CD1c-positive myeloid dendritic cell (primary cell): ENCODE results near the gene PKDREJ.
A peak's percentile ranks its signal among the peaks of the same experiment; 100 is the strongest.

Source experiments
- DNase-seq: peaks from one replicate; pipeline ENCODE4 v3.0.0-alpha.2; 2016; ENCODE audit errors: extremely low spot score

Gene PKDREJ

DNA sequence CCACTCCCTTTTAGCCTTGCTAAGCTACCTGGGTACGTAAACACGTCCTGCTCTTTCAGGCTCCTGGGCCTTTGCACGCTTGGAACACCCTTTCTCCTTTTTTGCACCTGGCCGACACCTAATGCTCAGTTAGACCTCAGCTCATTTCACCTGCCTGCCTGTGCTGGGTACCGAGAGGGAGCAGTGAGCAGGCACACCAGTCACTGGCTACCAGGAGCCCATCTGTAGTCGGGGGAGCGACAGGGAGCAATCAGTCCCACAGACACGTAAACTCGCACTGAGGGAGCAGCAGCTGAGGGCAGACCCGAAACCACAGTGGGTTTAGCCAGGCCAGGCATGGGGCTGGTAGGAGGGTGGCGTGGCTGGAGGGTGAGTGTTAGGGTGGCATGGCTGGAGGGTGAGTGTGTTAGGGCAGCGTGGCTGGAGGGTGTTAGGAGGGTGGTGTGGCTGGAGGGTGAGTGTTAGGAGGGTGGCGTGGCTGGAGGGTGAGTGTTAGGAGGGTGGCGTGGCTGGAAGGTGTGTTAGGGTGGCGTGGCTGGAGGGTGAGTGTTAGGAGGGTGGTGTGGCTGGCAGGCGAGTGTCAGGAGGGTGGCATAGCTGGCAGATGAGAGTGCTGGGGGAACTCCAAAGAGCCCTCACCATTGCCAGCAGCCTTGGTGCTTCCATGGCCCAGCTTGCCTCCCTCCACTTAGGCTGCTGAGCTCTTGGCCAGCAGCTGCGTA lies 27.1 kb upstream of the PKDREJ start:
- DNase-seq: no peak

- DNase-seq: no peak
Measured at GRCh38 chr22:46289244-46289891, 26.2 kb upstream of the PKDREJ start.

- DNase-seq: no peak
Measured at GRCh38 chr22:46288846-46289243, 25.7 kb upstream of the PKDREJ start.

GRCh38 chr22:46287873-46288751 lies 25.0 kb upstream of the PKDREJ start:
- DNase-seq: peak; percentile 4

- DNase-seq: no peak
Measured at GRCh38 chr22:46286941-46287872, 24.1 kb upstream of the PKDREJ start.

DNA sequence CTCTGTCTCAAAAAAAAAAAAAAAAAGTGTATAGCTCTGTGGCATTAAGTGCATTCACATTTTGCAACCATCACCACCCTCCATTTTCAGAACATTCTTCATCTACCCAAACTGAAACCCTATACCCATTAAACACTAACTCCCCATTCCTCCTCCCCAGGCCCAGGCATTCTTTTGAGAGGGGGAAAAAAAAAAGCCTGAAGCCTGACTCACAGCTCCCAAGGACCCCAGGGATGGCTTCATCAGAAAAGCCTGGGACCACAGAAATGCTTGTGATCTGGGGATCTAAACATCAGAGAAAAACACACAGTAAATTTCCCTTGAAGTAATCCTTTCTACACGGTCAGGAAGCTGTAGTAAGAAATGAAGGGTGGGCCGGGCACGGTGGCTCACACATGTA lies 22.9 kb upstream of the PKDREJ start:
- DNase-seq: no peak

- no peak for DNase-seq
Measured at GRCh38 chr22:46281866-46282678, 18.9 kb upstream of the PKDREJ start.

GRCh38 chr22:46280999-46281623 lies 18.0 kb upstream of the PKDREJ start:
- no peak for DNase-seq

- DNase-seq: no peak
Measured at GRCh38 chr22:46280063-46280817, 17.1 kb upstream of the PKDREJ start.

- DNase-seq: no peak
Measured at GRCh38 chr22:46278656-46279645, 15.8 kb upstream of the PKDREJ start.

- DNase-seq: no peak
Measured at GRCh38 chr22:46276563-46276962, 13.4 kb upstream of the PKDREJ start.

DNA sequence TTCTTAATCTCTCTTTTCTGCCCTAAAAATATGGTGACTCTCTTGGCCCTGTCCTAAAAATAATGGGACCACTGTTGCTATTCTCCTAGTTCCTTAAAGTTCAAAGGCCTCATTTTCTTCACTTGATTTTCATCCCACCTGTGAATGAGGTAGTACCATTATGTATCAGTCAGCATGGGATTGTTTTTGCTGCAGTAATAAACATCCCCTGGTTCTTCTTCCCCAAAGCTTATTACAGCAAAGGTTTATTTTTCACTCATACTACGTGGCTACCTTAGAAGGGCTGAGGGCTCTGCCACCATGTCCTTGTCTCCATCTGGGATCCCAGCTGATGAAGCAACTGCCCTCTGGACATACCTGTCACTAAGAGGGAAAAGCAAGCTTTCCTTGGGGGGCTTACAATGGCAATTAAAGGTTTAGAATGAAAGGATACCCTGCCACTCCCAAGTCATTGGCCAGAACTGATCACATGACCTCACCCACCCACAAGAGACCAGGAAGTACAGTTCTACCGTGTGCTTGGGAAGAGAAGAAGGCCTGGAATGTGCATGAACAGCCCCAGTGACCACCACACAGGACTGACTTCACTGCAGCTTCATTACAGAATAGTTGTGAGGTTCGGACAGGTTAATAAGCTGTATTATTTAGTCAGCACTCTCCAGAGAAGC lies 12.4 kb upstream of the PKDREJ start:
- no peak for DNase-seq

- no peak for DNase-seq
Measured at GRCh38 chr22:46274381-46274780, 11.2 kb upstream of the PKDREJ start.

DNA sequence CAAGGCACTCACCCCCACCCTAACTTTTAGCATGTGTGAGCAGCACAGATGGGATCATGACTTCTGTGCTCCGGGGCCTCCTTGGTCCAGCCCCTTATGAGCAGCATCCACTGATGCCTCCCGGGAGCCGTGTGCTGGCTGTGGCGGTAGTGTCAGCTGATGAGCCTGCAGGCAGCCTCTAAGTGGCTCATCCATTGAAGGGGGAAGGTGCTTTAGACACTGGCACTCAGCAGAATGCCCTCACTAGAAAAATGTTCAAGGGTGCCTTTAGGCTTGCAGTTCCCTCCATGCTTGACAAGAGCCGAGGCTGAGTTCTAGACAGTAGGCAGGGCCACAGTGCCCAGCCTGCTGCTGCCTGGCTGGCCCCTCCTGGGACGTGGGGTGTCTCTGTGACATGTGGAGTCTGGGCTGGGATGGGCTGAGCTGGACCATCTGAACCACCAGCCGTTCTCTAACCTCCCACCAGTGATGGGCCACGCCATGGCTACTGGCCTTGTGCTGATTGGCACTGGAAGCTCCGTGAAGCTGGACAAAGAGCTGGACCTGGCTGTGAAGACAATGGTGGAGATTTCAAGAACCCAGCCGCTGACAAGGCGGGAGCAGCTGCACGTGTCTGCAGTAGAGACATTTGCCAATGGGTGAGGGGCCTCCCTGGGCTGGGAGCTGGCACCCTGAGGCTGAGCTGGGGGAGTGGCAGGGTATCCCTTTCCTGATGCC lies 10.4 kb upstream of the PKDREJ start:
- DNase-seq: no peak

DNA sequence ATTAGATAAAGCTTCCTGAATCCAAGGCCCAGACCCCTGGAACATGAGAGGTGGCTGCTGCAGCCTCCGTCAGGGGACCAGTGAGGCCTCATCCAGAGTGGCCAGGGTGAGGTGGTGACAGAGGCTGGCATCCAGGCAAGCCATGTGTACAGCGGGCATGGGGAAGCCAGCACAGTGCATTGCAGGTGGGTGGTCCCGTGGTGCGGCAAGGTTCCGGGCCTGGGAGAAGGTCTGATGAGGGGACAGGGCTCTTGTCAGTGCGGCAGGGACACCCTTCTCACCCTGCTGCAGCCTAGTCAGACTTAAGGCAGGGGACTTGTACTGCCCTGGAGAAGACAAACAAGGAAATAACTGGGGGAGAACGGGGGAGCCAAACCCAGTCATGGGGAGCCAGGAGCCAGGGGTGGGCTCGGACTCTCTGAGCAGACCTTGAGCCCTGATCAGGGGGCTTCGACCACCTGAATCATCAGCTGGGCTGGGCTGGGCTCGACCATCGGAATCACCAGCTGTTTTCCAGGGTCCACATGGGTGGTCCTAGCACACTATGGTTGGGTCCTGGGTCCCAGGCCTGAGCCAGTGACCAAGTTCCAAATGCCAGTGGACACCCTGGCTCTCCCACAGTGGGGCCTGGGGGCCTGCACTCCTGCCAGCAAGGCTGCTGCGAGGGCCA lies 9.8 kb upstream of the PKDREJ start:
- DNase-seq: no peak

GRCh38 chr22:46272196-46272595 lies 9.1 kb upstream of the PKDREJ start:
- no peak for DNase-seq
